ENCODE measurements around the gene DCHS2.

GRCh38 chr4:154424810-154425484 lies 66.7 kb downstream of the DCHS2 start:
- TF ChIP-seq CTCF (conservative IDR thresholded peaks at IDR 0.05; ENCODE audit: low read depth in 2 of 2), result no peak
- TF ChIP-seq EZH2 (IDR thresholded peaks at IDR 0.05; ENCODE audit: low read depth, unreplicated experiment), result no peak

Measured in GM23338 (cell line).